WI38 (cell line): ENCODE data around the gene CPLX1.

Experiments used
- H3K4me3 ChIP-seq: 2 replicates; pipeline ENCODE4 v1.5.1; 2011; ENCODE audit warnings: low read depth, mild to moderate bottlenecking, control low read depth, low read length
- TF ChIP-seq, protein P1 (sequence below): IDR thresholded peaks from 2 replicates; pipeline ENCODE4 v1.5.1; 2012; ENCODE audit warnings: low read depth, mild to moderate bottlenecking, control low read depth, low read length

CPLX1 gene

DNA sequence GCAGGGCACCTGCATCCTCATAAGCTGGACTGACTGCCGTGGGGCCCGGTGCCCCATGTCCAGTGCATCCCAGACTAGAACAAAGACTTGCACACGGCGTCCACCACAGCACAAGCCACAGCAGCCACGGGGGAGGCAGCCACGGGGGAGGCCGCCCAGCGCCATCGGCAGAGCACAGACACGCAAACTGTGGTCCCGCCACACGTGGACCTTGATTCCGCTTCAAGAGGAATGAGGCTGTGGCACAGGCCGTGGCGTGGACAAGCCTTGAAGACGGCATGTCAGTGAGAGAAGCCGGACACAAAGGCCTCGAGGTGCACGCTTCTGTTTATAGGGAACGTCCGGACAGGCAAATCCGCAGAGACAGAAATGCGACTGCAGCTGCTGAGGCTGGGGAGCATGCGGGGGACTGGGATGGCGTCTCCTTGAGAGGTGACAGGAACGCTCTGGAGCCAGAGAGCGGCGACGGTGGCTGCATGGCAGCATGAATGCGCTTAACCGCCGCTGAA, 10.1 kb upstream of the CPLX1 start:
- H3K4me3 ChIP-seq: no peak overlapping the region
- TF ChIP-seq, protein P1, sequence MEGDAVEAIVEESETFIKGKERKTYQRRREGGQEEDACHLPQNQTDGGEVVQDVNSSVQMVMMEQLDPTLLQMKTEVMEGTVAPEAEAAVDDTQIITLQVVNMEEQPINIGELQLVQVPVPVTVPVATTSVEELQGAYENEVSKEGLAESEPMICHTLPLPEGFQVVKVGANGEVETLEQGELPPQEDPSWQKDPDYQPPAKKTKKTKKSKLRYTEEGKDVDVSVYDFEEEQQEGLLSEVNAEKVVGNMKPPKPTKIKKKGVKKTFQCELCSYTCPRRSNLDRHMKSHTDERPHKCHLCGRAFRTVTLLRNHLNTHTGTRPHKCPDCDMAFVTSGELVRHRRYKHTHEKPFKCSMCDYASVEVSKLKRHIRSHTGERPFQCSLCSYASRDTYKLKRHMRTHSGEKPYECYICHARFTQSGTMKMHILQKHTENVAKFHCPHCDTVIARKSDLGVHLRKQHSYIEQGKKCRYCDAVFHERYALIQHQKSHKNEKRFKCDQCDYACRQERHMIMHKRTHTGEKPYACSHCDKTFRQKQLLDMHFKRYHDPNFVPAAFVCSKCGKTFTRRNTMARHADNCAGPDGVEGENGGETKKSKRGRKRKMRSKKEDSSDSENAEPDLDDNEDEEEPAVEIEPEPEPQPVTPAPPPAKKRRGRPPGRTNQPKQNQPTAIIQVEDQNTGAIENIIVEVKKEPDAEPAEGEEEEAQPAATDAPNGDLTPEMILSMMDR: no peak

DNA sequence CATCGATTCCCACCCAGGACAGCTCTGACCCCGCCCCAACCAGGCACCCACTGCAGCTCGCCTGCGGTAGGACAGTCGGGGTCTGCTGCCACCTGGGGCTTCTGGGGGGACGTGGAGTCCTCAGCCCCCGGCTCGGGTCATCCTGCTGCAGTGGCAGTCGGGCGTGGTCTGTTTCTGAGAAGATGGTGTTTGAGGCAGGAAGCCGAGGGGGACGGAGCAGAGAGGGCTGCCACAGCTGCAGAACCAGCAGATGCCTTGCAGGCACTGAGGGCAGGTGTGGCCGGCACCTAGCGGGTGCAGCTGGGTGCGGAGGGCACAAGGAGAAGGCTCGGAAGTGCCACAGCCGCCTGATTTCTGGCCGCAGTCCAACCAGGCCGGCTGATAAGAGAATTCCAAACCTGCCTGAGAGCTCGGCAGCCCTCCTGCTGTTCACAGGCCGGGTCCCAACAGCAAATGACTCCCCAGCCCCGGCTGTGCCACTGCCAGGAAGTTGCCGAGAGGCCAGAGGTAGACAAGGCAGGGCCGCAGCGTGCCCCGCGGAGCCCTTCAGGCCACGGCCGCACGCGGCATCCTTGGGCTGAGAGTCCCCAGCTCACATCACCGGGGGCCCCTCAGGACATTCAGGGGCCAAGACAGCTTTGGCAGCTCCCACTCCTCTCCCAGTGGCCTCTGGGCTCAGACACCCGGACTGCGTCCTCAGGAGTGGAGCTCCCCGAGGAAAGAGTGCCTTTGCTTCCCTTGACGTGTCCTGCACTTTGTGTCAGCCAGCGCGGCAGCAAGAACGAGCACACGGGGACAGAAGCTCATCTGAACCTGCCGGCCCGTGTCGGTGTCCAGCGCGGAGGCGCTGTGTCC, 9.4 kb upstream of the CPLX1 start:
- no peak overlapping the region for H3K4me3 ChIP-seq
- TF ChIP-seq, protein P1: no peak

DNA sequence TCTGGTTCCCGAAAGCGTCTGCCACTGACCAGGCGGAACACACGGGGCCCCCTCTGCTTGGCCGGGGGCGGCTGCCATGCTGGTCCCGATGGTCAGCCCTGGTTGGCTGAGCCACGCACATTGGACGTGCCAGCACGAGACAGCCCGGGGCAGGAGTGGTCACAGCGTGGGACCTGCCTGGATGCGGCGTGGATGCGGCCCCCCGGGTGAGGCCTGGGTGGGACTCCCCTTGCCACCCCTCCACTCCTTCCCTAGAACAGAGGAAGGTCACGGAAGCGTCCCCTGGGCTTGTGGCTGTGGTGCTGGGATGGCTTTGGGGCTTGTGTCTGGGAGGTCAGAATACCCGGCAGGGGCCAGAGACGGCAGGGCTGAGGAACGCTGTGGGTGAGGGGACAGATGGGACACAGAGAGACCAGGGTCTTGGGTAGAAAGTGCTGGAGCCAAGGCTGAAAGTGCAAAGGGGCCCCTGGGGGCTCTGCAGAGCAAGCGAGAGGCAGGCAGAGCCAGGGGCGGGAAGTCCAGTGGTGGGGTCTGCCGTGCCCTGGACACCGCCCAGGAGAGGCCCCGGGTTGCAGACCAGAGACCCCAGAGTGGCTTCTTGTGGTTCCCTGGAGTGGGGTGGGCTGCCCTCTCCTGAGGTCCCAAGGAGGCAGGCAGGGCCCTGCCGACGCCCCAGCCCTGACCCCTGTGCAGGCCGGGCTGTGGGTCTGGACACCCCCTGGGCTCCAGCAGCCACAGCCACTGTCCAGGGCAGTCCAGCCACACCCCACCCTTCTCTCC, 8.6 kb upstream of the CPLX1 start:
- no peak overlapping the region for H3K4me3 ChIP-seq
- TF ChIP-seq, protein P1: no peak

DNA sequence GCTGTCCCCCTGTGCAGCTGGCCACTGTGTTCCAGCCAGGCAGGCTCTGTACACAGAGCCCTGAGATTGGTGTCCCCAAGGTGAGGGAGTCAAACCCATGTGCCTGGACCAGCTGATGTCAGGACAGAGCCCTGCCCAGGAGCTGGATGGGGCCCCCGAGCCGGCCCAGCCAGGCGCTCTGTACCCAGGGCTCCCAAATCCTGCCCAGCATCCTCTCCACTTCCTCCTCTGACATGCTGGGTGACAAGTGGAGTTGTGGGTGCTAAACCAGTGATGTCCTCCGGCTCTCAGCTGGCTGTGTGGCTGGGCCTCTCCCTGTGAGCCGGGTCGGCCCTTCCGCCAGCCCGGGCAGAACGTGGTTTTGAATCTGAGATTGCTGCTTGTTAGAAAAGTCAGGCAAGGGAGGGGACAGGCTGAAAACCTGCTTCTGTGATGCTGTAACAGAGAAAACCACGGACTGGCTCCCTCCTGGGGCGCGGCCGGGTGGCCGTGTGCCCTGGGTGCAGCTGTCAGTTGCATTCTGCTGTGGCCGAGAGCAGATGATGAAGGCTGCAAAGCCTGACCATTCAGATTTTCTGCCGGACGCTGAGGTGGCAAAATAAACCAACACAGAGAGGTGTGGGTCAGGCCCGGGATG, 7.9 kb upstream of the CPLX1 start:
- TF ChIP-seq, protein P1: no peak
- no peak overlapping the region for H3K4me3 ChIP-seq

DNA sequence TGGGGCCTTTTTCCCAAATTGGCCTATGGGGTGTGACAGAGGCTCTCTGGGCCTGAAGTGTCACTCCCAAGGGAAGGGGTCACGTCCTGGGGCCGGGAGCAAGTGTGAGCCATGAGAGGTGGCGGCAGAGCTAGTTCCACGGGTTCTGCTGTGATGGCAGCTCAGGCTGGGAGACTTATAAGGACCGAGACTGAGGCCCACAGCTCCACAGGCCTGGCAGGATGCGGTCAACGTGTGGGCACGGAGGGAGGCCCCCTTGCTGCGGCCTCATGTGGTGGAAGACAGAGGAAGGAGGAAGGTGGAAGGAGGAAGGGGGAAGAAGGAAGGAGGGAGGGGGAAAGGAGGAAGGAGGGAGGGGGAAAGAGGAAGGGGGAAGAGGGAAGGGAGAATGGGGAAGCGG, 7.2 kb upstream of the CPLX1 start:
- TF ChIP-seq, protein P1: no peak
- H3K4me3 ChIP-seq: no peak overlapping the region

DNA sequence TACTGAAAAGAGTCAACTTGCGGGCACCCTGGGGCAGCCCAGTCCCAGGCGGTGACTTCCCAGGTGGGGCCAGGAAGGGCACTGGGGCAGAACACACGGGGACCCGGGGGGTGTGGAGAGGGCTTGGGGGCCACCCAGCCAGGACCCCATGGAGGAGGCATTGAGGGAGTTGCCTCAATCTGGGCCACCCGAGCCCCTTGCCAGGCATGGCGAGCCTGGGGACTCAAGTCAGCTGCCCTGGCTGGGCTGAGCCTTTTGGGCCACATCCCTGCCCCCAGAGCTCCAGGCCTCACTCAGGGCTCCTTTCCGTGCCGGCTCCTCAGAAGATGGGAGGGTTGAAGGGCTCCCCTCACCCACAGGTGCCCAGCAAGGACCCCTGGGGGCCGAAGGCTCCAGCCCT, 6.6 kb upstream of the CPLX1 start:
- H3K4me3 ChIP-seq: no peak overlapping the region
- TF ChIP-seq, protein P1: no peak
